ENCODE data around the gene ID2. TPM values are rescaled to one million over a fixed set of nuclear protein-coding genes. Genes with fewer than 3 reads are reported as not detected.

ID2 gene
- total RNA-seq, 4 donors from 2014 or later: 165 to 949 (median 312) TPM

GRCh38 chr2:8636721-8637636 is 44.9 kb upstream of the ID2 start:
- ATAC-seq (ENCODE audit: low FRiP score) (peak; percentile 58), DNase-seq (ENCODE audit: low spot score) (no peak)
- no peak for TF ChIP-seq CTCF (IDR thresholded peaks at IDR 0.05)

GRCh38 chr2:8638327-8638726 is 43.5 kb upstream of the ID2 start:
- TF ChIP-seq CTCF (IDR thresholded peaks at IDR 0.05): no peak
- no peak for DNase-seq (ENCODE audit: low spot score)
- ATAC-seq (ENCODE audit: low FRiP score): no peak

DNA sequence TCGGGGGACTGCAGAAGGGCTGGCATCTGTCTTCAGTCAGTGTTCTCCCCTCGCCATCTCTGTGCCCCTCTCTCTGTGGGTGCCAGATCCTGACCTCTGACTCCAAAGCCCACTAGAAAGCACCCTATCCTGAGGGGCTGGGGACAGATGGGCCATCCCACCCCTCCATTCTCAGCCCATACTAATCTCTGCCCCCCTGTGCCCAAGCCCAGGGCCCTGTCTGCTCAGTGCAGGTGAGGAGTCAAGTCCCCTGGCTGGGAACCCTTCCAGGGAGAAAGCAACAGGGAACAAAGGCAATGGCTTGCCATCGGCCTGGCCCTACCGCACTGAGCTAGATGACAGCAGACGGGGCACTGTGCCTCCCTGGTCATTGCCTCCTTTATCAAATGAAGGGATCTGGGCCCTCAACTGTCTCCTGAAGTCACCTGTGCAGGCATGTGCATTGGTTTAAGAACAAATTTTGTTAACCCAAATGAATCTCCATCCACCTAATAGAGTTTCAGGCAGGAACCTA is 42.7 kb upstream of the ID2 start:
- DNase-seq (ENCODE audit: low spot score) (no peak), ATAC-seq (ENCODE audit: low FRiP score) (no peak)
- no peak for TF ChIP-seq CTCF (IDR thresholded peaks at IDR 0.05)

DNA sequence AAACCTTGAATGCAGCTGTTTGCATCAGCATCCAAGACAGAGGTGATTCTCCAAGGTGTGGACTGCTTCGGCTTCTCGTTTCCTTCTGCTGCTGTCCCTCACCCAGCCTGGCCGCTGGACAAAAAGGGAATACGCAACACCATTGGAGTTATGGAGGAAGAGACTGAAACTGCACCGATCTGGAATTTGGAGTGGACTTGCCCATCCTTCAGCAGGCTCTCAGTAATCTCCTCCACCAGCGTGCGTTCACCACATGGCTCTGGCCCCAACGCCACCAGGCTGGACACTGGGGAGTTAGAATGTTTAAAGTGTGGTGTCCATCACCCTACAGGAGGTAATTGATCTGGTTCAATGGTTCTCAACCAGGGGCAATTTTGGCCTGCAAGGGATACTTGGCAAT is 41.4 kb upstream of the ID2 start:
- no peak for DNase-seq (ENCODE audit: low spot score)
- TF ChIP-seq CTCF (IDR thresholded peaks at IDR 0.05): no peak
- no peak for ATAC-seq (ENCODE audit: low FRiP score)

GRCh38 chr2:8641301-8641965 is 40.4 kb upstream of the ID2 start:
- ATAC-seq (ENCODE audit: low FRiP score): no peak
- no peak for DNase-seq (ENCODE audit: low spot score)
- TF ChIP-seq CTCF (IDR thresholded peaks at IDR 0.05): no peak

- no peak for TF ChIP-seq CTCF (IDR thresholded peaks at IDR 0.05)
- no peak for DNase-seq (ENCODE audit: low spot score)
- ATAC-seq (ENCODE audit: low FRiP score): no peak
Measured at GRCh38 chr2:8642366-8643068, 39.3 kb upstream of the ID2 start.

Data from omental fat pad (tissue), 4 donors.